Prostate gland (tissue), 2 donors: Measurements from ENCODE around the gene IL11. TPM values are rescaled to one million over a fixed set of nuclear protein-coding genes. Genes with fewer than 3 reads are reported as not detected.
"Not testable (repeated sequence)": the region's sequence is repeated elsewhere in the genome, so short reads cannot be mapped to it uniquely, and the experiment has no call there.

Experiments used
- DNase-seq: peaks from one replicate; pipeline ENCODE4 v3.0.0-alpha.2; 2019; ENCODE audit warnings: low spot score
- H3K27ac ChIP-seq, 2 donors: fragments of 200-600 bp; sonication (generic); 2 replicates each; pipeline ENCODE4 v1.5.1; 2017 to 2019
- H3K27me3 ChIP-seq: fragments of 200-600 bp; sonication (generic); replicated peaks from 2 replicates; pipeline ENCODE4 v1.5.1; 2019; ENCODE audit not compliant: insufficient read depth
- H3K36me3 ChIP-seq, 2 donors: fragments of 200-600 bp; sonication (generic); 1 replicate in 1 of 2; 2 replicates in 1 of 2; pipeline versions ENCODE4 v1.5.1 to v1.8.1; 2017 to 2019
- H3K4me1 ChIP-seq: fragments of 200-600 bp; sonication (generic); replicated peaks from 2 replicates; pipeline ENCODE4 v1.5.1; 2019
- H3K4me3 ChIP-seq, 2 donors: fragments of 200-600 bp; sonication (generic); 2 replicates each; pipeline ENCODE4 v1.5.1; 2017 to 2019
- H3K9me3 ChIP-seq: fragments of 200-600 bp; sonication (generic); 2 replicates; pipeline ENCODE4 v1.5.1; 2017
- POLR2A ChIP-seq: fragments of 450-650 bp; IDR thresholded peaks from one replicate; pipeline ENCODE4 v1.6.1; 2016; ENCODE audit warnings: antibody characterized with exemption, mild to moderate bottlenecking
- POLR2AphosphoS5 ChIP-seq: sonication (generic); formaldehyde crosslinking; IDR thresholded peaks from one replicate; pipeline ENCODE4 v1.6.1; 2017; ENCODE audit warnings: antibody characterized with exemption
- WGBS: methylation state at CpG from one replicate; pipeline ENCODE4 v1.1.5; 2018; 5-methylcytosine and 5-hydroxymethylcytosine counted together
- intact Hi-C: fragments of 100-400 bp; cut with DNase I; formaldehyde crosslinking; loops from one replicate; pipeline ENCODE4 v1.14.2; 2022
- total RNA-seq, 2 donors: library from RNA; depleted of rRNA; stranded (reverse); fragments of >200 nt; gene quantifications; one replicate each; pipeline ENCODE4 v1.1.0, GENCODE V29; 2016
- TF ChIP-seq, protein P1 (sequence below), 4 experiments: fragments of 200-600 bp in 2 of 4; fragments of 450-650 bp in 2 of 4; sonication (generic) in 2 of 4; IDR thresholded peaks; 1 replicate in 3 of 4; 2 replicates in 1 of 4; pipeline ENCODE4 v1.5.1; 2016 to 2019; ENCODE audit warnings: antibody characterized with exemption in 4 of 4, mild to moderate bottlenecking in 2 of 4, moderate library complexity in 2 of 4

The IL11 gene
- total RNA-seq, 2 donors from 2014 or later: 2.0 TPM; not detected in 1

DNA sequence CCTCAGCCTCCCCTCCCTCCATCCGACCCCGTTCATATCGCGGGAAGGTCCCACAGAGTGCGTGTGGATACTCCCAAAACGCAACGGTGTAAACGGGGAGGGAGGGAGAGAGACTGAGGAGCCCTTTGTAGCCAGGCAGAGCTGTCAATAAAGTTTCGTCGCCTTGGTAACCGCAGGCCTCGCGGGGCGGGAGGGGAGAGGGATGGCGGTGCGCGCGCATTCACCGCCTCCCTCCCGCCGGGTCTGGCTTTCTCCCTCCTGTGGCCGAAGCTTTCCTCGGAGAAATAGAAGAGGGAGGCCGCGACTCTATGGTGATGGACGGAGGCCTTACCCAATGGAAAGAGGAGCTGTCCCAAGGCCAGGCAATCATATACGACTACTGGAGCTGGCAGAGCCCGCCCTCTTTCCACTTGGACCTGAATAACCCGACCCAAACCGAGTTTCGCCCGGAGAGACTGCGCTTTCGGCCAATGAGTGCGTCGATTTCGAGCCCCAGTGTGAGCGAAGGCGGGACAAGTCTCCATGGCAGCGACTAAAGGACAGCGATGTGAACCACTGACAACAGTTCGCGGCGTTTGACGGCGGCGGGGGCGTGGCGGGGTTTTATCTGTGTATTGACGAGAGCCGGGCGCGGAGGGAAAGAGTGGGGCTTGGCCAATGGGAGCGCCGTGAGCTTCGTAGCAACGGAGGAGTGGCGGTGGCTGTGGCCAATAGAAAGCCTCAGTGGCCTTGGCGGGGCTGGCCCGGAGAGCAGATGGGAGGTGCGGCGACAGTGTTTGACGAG, 31.0 kb downstream of the IL11 start, which contains the start of gene KMT5C:
TSS of gene KMT5C (plus strand) at position 772 of the 784 bp plus-strand sequence. CDS start 2,061 bp downstream, outside the sequence.
- under 1% methylated on average over 63 of the region's 63 CpGs for WGBS
- no peaks in the 10 kb centered on the region for H3K27me3 ChIP-seq
- H3K27ac ChIP-seq: peak within 1 kb of the TSS; percentile 90 to 92
- peak; percentile 100 for DNase-seq
- TF ChIP-seq POLR2A (peak; percentile 91), POLR2AphosphoS5 (peak; percentile 93)
- TF ChIP-seq, protein P1, sequence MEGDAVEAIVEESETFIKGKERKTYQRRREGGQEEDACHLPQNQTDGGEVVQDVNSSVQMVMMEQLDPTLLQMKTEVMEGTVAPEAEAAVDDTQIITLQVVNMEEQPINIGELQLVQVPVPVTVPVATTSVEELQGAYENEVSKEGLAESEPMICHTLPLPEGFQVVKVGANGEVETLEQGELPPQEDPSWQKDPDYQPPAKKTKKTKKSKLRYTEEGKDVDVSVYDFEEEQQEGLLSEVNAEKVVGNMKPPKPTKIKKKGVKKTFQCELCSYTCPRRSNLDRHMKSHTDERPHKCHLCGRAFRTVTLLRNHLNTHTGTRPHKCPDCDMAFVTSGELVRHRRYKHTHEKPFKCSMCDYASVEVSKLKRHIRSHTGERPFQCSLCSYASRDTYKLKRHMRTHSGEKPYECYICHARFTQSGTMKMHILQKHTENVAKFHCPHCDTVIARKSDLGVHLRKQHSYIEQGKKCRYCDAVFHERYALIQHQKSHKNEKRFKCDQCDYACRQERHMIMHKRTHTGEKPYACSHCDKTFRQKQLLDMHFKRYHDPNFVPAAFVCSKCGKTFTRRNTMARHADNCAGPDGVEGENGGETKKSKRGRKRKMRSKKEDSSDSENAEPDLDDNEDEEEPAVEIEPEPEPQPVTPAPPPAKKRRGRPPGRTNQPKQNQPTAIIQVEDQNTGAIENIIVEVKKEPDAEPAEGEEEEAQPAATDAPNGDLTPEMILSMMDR (IDR thresholded peaks at IDR 0.05): peak in 3 of 4 experiments; percentile 14 to 90 (median 71)
- H3K36me3 ChIP-seq: no peaks in the 10 kb centered on the region
- intact Hi-C loops: no loop called here
- H3K4me1 ChIP-seq: peaks cover 3% of the 10 kb centered on the region
- H3K9me3 ChIP-seq: no peaks in the 10 kb centered on the region
- H3K4me3 ChIP-seq: peak within 1 kb of the TSS; percentile 51 to 88

GRCh38 chr19:55336101-55336500, 34.2 kb downstream of the IL11 start:
- TF ChIP-seq, protein P1 (IDR thresholded peaks at IDR 0.05): no peak
- TF ChIP-seq POLR2AphosphoS5: no peak
- TF ChIP-seq POLR2A: no peak
- peaks cover 3% of the 10 kb centered on the region for H3K4me1 ChIP-seq
- WGBS: 44% methylated on average over 7 of the region's 7 CpGs

DNA sequence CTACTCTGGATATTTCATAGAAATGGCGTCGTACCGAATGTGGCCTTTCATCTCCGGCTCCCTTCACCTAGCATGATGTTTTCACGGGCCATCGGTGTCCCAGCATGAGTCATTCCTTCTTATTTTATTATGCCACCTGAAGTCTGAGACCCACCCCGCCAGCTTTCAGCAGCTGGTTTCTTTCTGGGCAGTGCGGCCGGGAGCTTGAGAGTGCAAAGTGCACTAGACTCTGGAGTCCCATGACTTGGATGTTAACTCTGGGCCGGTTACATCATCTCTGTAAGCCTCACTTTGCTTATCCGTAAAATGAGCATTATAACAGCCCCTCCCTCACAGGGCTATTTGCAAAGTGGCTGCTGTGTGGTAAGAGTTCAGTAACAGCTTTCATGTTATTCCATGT, 36.4 kb downstream of the IL11 start:
- H3K4me1 ChIP-seq: no peaks in the 10 kb centered on the region
- H3K4me3 ChIP-seq: no peak overlapping the region
- no peaks in the 10 kb centered on the region for H3K36me3 ChIP-seq
- no peaks in the 10 kb centered on the region for H3K9me3 ChIP-seq
- no peak for TF ChIP-seq POLR2A
- no peak for TF ChIP-seq POLR2AphosphoS5
- TF ChIP-seq, protein P1 (IDR thresholded peaks at IDR 0.05): no peak
- WGBS: 49% methylated on average over 11 of the region's 11 CpGs
- no peak overlapping the region for H3K27ac ChIP-seq
- no peak for DNase-seq
- intact Hi-C loops: no loop called here
- H3K27me3 ChIP-seq: no peaks in the 10 kb centered on the region

More at GRCh38 chr19:55336101-55336500, 34.2 kb downstream of the IL11 start:
- Histone ChIP-seq H3K36me3 (no peaks in the 10 kb centered on the region), H3K4me3 (no peak overlapping the region), H3K9me3 (no peaks in the 10 kb centered on the region), H3K27me3 (no peaks in the 10 kb centered on the region), H3K27ac (no peak overlapping the region)
- intact Hi-C loops: no loop called here
- no peak for DNase-seq

- DNase-seq, H3K4me3 ChIP-seq, H3K4me1 ChIP-seq, H3K36me3 ChIP-seq, intact Hi-C loops, H3K27ac ChIP-seq, H3K9me3 ChIP-seq, H3K27me3 ChIP-seq: not testable (repeated sequence)
- WGBS: 87% methylated on average over 6 of the region's 6 CpGs
Observed at GRCh38 chr19:55329791-55330190, 40.5 kb downstream of the IL11 start.

DNA sequence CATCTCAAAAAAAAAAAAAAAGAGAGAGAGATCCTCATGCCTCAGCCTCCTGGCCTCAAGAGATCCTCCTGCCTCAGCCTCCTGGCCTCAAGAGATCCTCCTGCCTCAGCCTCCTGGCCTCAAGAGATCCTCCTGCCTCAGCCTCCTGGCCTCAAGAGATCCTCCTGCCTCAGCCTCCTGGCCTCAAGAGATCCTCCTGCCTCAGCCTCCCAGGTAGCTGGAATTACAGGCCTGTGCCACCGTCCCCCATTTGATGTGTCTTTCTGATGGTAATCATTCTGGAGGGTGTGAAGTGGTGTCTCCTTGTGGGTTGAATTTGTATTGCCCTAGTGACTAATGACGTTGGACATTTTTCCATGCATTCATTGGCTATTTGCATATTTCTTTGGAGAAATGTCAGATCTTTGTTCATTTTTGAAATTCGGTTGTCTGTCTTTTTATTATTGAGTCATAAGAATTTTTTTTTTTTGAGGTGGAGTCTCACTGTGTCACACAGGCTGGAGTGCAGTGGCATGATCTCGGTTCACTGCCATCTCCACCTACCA, 41.4 kb downstream of the IL11 start:
- intact Hi-C loops: not testable (repeated sequence)
- WGBS: 70% methylated on average over 4 of the region's 4 CpGs

More for the DNA sequence above, 41.4 kb downstream of the IL11 start:
- H3K9me3 ChIP-seq, H3K4me3 ChIP-seq, H3K36me3 ChIP-seq, H3K4me1 ChIP-seq, H3K27me3 ChIP-seq, H3K27ac ChIP-seq, DNase-seq: not testable (repeated sequence)
